IPS DF 4.7 (cell line): ENCODE results near the gene C1orf122.

Source experiments
- DNase-seq: peaks from one replicate; pipeline ENCODE4 v3.0.0-alpha.2; 2013; ENCODE audit warnings: low spot score; ENCODE audit errors: extremely low read depth

Gene C1orf122

DNA sequence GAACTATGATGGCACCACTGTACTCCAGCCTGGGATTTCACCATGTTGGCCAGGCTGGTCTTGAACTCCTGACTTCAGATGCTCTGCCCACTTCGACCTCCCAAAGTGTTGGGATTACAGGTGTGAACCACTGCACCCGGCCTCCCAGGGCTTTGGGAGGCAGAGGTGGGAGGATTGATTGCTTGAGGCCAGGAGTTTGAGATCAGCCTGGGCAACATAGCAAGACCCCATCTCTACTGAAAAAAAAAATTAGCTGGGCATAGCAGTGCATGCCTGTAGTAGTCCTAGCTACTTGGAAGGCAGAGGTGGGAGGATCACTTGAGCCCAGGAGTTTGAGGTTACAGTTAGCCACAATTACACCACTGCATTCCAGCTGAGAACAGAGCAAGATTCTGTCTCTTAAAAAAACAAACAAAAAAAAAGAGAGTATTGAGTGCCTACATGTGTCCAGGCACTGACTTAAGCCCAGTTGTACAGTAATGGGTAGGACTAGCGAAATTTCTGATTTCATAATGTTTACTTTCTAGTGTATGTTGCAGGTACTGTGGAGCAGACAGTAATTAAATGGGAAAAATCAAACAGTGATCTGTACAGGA, 9.7 kb upstream of the C1orf122 start:
- DNase-seq, result no peak

DNA sequence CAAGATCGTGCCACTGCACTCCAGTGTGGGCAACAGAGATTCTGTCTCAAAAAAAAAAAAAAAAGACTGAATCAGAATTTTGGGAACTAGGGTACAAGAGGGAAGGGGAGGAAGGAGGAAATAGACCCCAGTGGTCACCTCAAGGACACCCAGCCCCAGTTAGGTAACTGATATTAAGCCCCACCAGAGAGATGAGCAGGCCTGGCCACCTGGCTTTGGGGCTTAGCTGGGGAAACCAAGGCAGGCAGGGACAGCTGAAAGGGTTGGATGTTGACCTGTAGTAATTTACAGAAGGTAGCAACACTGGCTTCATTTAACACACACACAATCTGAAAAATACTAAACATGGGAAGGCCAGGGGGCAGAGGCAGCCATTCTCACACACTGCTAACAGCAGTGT, 5.2 kb upstream of the C1orf122 start:
- no peak for DNase-seq

DNA sequence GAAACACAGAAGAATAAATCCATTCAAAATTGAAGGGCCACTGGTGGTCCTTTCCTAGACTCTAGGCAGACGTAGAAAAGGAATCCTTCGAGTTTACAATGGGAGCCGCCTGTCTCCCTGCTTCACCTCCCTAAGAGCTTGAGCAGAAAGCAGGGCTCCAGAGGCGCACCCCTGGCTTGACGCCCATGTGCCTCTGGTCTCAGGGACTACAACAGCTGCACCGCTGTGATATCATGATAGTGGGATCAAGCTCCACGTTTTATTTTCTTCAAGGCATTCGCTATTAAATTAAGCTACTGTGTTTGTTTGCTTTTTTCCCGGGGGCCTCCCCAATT, 403 bp upstream of the C1orf122 start:
- DNase-seq, result no peak

DNA sequence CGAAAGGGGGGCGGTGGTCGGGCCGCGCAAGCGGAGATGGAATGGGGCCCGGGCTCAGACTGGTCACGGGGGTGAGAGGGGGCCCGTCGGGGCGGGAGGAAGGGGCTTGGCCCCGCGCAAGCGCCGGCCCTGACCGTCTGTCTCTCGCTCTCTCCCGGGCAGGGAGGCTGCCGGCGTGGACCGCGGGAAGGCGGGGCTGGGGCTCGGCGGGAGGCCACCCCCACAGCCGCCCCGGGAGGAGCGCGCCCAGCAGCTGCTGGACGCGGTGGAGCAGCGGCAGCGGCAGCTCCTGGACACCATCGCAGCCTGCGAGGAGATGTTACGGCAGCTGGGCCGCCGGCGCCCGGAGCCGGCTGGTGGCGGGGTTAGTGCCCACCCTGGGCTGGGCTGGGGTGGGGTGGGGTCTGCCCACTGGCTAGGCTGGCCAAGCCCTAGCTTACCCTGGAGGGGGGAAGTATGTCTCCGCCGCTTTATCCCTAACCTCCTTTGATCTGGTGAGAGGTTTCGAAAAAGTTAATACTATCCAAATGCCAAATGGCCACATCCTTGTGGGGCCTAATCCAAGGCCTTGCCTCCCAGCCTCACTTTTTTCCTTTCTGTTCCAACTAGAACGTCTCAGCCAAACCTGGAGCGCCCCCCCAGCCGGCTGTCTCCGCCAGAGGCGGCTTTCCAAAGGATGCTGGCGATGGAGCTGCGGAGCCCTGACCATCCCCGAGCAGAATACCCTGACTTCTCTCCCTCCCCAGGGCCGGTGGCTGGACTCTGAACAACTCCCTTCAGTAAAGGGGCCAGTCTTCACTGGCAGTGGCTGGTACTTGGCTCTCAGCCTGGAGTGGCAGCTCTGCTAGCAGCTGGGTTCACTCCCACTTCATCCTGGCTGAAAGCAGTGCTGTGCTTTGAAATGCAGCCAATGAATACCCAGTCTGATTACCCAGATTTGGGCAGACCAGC, 1.1 kb downstream of the C1orf122 start:
- DNase-seq, result no peak

DNA sequence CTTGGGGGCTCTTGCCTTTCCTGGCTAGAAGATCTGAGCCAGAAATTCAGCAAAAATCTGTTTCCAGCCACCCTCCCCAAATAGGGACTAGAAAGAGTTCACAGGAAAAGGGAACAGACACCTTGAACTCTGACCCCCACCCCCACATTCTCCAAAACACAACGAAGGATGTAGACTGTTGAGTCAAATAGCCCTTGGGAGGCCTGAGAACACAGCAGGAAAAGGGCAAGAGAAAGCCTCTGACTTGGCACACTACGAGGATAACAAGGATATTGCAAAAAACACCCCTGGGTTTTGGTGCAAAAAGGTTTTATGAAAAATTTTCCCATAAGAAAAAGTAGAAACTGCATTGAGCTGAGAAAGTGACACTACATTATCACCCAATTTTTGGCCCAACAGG, 2.4 kb downstream of the C1orf122 start:
- DNase-seq, result no peak

DNA sequence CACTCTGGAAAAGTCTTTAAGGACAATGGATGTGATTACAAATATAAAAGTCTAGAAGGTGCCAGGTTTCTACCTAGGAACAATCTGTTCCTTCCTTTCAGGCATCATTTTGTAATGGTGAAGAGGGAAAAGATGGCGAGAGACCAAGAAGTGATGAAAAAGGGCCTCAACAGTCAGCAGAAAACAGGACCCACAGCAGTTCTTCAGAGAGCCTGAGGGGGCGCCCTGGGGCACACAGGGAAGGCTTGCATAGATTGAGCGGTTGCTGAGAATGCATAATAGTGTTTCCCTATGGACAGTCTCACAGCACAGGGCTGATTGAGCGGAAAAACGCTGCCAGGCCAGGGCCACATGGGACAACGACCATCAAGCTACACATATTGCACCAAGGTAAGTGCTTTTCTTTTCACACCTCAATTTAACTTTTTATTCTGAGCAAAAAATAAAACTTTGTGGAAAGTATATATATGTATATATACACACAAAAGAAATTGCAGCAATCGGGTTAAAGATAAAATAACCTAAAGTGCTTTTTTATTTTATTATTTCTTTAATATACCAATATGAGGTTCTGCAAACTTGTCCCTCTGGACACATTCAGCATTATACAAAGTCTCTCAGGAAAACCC, 3.6 kb downstream of the C1orf122 start:
- no peak for DNase-seq

DNA sequence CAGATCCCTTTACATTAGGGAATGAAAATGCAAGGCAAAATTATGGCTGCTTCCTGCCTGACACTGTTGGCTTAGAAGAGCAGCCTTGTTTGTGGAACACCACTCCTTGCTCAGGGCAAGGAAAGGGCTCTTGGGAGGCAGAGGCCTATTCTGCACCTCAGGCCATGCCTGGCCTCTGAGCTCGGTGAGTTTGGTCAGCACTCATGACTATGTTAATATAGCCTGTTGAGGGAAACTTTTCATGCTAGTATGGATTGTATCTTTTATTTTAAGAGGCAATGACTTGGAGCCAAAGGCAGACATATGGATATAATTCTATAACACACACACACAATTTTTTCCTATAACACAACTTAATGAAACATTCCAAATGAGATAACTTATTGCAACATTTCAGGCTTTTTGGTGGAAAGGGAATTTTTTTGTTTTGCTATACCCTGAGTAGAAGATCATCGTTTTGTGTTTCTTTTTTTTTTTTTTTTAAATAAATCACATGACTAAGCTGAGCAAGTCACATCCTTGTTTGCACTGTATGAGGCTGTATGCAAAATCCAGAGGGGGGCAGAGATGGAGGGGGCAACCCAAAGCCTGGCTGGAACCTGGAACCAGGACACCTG, 6.0 kb downstream of the C1orf122 start:
- DNase-seq, result no peak

DNA sequence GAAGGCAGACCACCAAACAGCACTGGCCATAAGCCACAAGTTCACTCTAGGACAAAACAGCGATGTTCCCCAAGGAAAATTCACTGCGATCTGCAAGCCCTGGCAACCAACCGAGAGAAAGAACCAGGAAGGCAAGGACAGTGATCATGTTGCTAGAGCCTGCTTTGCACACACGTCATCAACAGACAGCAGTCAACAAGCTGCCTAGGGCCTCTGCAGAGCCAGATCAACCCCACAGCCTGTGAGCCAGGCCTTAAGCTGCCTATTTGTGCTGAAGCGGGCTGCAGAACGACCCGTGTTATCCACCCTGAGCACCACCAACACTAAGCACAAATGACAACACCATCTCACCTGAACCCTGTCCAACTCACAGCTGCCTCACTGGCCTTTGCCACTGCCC, 6.7 kb downstream of the C1orf122 start:
- DNase-seq, result no peak

DNA sequence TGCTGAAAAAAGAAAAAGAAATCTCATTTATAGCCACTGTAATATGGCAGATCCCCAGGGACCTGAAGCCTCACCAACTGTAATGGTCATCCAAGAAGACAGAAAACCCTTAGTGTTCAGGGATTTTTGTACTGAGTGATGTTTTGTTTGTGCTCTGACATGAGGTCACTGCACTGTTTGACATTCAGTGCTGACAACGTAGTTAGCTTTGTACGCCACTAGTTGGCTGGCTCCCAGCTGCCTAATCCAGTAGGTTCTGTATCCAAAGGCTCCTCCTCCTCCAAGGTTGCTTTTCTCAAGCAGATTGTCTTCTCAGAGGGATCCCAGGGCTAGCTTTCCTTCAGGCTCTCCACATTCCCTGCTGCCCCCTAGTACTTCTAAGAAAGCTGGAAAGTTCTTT, 9.9 kb downstream of the C1orf122 start:
- no peak for DNase-seq

DNA sequence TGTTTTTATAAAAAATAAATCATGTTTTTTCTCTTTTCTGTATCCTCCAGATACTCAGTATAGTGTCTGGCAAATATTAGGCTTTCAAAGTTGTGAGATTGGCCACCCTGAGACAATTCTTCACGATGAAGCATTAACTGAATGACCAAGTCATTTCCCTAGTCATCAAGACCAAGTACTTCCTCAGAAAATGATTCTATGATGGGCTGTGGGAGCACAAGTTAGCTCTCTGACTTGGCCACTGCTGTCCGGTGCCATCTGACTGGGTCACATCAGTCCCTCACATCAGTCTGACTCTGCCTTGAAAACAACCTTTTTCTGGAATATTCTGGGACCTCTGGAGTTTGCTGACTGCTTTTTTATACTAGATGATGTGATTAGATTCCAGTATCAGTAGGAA, 13.9 kb downstream of the C1orf122 start:
- DNase-seq, result no peak

DNA sequence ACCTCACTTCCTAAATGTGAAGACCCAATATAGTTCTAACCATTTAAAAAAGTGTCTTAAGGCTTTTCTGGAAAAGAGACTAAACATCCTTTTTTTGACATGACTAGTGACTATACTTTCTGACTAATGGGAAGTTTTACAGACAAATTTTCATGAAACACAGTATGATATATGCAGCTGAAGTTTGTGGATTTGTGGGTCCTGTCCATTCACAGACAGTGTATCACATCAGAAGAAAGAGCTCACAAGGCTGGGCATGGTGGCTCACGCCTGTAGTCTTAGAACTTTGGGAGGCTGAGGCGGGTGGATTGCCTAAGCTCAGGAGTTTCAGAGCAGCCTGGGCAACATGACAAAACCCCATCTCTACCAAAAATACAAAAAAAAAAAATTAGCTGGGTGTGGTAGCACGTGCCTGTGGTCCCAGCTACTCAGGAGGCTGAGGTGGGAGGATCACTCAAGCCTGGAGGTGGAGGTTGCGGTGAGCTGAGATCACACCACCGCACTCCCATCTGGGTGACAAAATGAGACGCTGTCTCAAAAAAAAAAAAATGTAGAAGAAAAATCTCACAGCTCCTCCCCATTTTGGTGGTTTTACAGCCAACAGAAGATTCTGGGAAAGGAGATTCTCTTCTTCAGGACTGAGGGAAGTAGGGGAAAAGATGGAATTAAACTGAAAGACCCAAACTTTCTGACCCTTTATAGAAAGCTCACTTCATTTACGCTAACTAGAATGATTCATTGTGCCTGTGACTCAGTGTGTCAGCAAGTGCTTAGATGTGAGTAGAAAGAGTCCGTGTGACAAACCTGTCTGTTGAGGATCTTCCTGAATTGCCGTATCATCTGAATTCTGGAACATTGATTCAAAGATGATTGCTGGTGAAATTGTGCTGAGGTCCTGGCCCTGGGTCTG, 15.6 kb downstream of the C1orf122 start:
- no peak for DNase-seq

DNA sequence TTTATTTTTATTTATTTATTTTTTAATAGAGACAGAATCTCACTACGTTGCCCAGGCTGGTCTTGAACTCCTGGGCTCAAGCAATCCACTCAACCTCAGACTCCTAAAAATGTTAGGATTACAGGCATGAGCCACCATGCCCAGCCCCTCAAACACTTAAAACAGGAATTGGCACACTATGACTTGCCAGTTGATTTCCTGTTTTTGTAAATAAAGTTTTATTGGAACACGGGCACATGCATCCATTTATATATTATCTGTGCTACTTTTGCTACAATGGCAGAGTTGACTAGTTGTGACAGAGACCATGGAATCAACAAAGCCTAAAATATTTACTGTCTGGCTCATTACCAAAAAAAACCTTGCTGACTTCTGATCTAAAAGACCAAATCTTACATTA, 16.4 kb downstream of the C1orf122 start:
- DNase-seq, result no peak

DNA sequence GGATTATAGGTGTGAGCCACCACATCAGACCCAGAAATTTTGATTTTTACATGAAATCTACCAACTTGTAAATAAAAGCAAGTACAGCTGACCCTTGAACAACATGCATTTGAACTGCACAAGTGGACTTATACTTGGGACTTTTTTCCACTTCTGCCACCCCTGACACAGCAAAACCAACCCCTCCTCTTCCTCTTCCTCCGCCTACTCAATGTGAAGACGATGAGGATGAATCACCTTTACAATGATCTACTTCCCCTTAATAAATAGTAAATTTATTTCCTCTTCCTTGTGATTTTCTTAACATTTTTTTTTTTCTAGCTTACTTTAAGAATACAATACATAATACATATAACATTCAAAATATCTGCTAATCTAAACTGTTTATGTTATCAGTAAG, 17.9 kb downstream of the C1orf122 start:
- no peak for DNase-seq

DNA sequence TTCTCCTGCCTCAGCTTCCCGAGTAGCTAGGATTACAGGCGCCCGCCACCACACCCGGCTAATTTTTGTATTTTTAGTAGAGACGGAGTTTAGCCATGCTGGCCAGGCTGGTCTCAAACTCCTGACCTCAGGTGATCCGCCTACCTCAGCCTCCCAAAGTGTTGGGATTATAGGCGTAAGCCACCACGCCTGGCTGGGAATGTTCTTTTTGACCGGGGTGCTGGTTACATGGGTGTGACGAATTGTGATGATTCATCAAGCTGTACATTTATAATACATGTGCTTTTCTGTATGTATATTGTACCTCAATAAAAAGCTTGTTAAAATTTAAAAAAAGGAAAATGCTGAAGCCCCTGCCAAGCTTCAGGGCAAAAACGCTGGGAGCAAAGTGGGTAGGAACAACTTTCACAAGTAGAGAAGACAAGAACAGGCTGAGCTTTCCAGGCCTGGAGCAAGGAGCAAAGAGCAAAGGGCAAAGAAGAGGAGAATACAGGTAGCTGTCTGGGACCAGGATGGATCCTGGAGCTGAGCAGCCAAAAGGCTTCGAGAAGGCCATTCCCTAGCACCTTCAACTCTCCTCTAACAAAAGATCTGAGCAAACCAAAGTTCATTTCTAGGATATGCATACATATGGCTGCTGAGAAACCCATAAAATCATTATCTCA, 21.0 kb downstream of the C1orf122 start:
- DNase-seq, result no peak

DNA sequence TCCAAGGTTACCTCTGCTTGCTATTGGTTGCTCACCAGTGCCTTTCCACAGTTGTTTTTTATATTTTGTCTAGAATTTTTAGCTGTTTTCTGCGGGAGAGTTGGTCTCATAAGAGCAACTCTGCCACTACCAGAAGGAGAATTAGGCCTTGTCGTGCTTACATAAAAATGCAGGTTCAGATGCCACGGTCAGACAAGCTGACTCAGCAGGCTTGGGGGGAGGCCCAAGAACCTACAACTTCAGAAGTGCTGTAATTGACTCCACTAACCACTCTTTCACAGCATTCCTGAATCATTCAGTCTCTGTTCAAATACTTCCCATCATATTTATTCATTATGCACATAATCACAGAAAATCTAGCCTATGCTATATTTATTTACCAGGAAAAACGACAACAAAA, 23.5 kb downstream of the C1orf122 start:
- no peak for DNase-seq

DNA sequence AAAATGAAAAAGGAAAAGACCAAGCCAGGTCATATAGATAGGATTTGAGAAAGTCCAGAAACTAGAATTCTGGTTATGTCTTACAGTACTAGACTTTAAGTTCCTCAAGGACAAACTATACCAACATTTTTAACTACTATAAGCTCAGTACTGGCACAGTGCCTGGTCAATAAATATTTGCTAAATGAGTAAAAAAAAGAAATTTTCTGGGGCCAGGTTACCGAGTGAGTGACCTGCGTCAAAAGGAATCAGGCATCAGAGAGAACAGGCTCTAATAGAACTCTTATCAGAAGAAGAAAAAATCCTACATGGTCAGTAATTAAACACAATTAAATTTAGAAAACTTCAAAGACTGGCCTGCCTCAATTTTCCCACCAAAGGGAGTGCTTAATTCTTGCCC, 24.2 kb downstream of the C1orf122 start:
- DNase-seq, result no peak

DNA sequence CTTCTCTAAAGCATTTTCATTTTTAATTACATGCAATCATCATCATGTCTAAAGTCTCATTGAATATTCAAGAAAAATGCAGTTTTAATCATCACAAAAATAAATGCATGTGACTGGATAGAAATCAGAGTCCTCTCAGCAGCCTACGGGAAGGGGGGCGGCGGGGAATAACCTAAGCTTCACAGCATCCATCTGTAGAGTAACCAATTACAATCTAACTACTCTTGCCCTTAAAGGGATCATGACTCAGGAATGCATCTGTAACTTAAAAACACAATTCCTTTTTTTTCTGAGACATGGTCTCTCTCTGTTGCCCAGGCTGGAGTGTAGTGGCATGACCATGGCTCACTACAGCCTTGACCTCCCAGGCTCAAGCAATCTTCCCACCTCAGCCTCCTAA, 29.2 kb downstream of the C1orf122 start:
- no peak for DNase-seq

DNA sequence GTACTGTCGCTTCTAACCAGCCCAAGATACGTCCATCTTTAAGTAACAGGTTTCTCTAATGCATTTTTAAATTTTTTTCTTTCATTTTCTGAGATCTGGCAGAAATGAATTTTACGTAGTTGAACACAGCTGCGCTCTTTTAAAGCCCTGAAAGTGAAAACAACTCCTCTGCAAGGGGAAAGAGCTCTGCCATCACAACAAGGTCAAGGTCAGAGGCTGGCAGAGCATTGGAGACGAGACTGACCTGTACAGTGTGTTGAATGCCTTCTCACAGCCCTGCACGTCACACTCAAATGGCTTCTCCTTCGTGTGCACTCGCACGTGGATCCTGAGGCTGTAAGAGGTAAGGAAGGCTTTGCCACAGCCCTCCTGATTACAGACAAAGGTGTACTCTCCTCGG, 32.1 kb downstream of the C1orf122 start:
- DNase-seq, result no peak

DNA sequence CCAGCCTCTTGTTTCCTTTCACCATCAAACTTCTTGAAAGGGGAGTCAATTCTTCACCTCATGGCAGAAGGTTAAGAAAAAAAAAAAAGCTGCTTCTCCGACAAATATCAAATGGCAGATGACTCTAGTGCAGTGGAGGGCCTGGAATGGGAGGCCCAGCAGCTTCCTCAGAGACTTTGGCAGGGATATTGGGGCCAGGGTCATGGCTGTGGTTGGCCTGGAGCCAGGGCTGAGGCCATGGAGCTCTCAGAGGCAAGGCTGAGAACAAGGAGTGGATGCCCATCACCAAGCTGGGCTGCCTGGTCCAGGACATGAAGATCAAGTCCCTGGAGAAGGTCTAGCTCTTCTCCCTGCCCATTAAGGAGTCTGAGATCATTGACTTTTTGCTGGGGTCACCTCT, 33.1 kb downstream of the C1orf122 start:
- no peak for DNase-seq

DNA sequence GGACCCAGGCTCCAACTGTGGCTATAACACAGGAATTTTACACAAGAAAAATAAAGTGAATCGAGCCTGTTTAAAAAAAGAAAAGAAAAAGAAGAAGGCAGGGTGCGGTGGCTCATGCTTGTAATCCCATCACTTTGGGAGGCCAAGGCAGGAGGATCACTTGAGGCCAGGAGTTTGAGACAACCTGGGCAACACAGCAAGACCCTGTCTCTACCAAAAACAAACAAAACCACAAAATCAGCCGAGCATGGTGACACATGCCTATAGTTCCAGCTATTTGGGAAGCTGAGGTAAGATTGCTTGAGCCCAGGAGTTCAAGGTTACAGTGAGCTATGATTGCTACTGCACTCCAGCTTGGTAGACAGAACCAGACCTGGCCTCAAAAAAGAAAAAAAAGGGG, 34.1 kb downstream of the C1orf122 start:
- DNase-seq, result no peak

DNA sequence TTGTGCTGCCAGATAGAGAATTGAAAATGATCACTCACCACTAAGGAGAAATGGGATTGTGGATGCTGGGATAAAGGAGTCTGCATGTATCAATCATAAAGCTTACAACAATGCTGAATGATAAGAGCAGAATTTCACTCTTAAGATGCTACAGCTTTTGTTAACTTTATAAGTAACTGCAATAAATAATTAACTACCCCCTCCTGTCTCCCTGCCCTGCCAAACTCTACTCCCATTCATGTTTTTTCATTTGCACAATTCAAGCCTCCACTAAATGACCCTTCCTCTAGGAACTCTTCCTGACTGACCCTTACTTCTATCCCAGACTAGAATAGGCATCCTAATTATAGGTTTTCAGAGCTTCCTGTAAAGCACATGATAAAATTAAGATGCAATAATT, 36.9 kb downstream of the C1orf122 start:
- DNase-seq, result no peak
